Trophoblast cell (in vitro differentiated cells and primary cell): ENCODE results near the gene COPE.

ENCODE experiments used
- DNase-seq, 2 donors: peaks; one replicate each; pipeline ENCODE4 v3.0.0-alpha.2; 2016
- H2AFZ ChIP-seq: 2 replicates; pipeline ENCODE4 v1.6.1; 2013; ENCODE audit warnings: low read length, moderate library complexity, mild to moderate bottlenecking; ENCODE audit not compliant: insufficient read depth, poor library complexity
- H2AK5ac ChIP-seq: 2 replicates; pipeline ENCODE4 v1.6.1; 2013; ENCODE audit warnings: mild to moderate bottlenecking, low read length
- H2BK120ac ChIP-seq: 2 replicates; pipeline ENCODE4 v1.6.1; 2013; ENCODE audit warnings: low read length, mild to moderate bottlenecking, moderate library complexity; ENCODE audit not compliant: insufficient read depth, poor library complexity
- H2BK12ac ChIP-seq: 2 replicates; pipeline ENCODE4 v1.6.1; 2013; ENCODE audit warnings: mild to moderate bottlenecking, low read length, moderate library complexity
- H2BK5ac ChIP-seq: 2 replicates; pipeline ENCODE4 v1.6.1; 2013; ENCODE audit warnings: low read length, low read depth, moderate library complexity, mild to moderate bottlenecking; ENCODE audit not compliant: poor library complexity
- H3K14ac ChIP-seq: 2 replicates; pipeline ENCODE4 v1.6.1; 2013; ENCODE audit warnings: mild to moderate bottlenecking, low read length
- H3K18ac ChIP-seq: 2 replicates; pipeline ENCODE4 v1.6.1; 2013; ENCODE audit warnings: mild to moderate bottlenecking, low read length
- H3K23ac ChIP-seq: 2 replicates; pipeline ENCODE4 v1.6.1; 2013; ENCODE audit warnings: low read length
- H3K27ac ChIP-seq: 2 replicates; pipeline ENCODE4 v1.5.1; 2013; ENCODE audit warnings: low read depth, mild to moderate bottlenecking, inconsistent platforms, low read length, moderate library complexity
- H3K27me3 ChIP-seq: 2 replicates; pipeline ENCODE4 v1.6.1; 2013; ENCODE audit warnings: inconsistent platforms, mild to moderate bottlenecking, low read length, moderate library complexity; ENCODE audit not compliant: insufficient read depth
- H3K36me3 ChIP-seq, 2 experiments: 1 replicate in 1 of 2; 2 replicates in 1 of 2; pipeline ENCODE4 v1.6.1; 2013; ENCODE audit warnings: low read length in 2 of 2, mild to moderate bottlenecking in 2 of 2, moderate library complexity in 1 of 2; ENCODE audit not compliant: insufficient read depth in 2 of 2, control insufficient read depth in 1 of 2
- H3K4ac ChIP-seq: 2 replicates; pipeline ENCODE4 v1.6.1; 2013; ENCODE audit warnings: low read depth, mild to moderate bottlenecking, low read length, moderate library complexity
- H3K4me1 ChIP-seq, 2 experiments: 1 replicate in 1 of 2; 2 replicates in 1 of 2; pipeline ENCODE4 v1.6.1; 2013; ENCODE audit warnings: low read length in 2 of 2, mild to moderate bottlenecking in 2 of 2, moderate library complexity in 1 of 2; ENCODE audit not compliant: insufficient read depth in 2 of 2, control insufficient read depth in 1 of 2
- H3K4me2 ChIP-seq: 2 replicates; pipeline ENCODE4 v1.6.1; 2013; ENCODE audit warnings: inconsistent platforms, mild to moderate bottlenecking, low read length, moderate library complexity
- H3K4me3 ChIP-seq: 2 replicates; pipeline ENCODE4 v1.5.1; 2013; ENCODE audit warnings: mild to moderate bottlenecking, low read depth, low read length, inconsistent platforms
- H3K79me1 ChIP-seq: one replicate; pipeline ENCODE4 v1.6.1; 2013; ENCODE audit warnings: low read length
- H3K79me2 ChIP-seq: 2 replicates; pipeline ENCODE4 v1.6.1; 2013; ENCODE audit warnings: low read length, mild to moderate bottlenecking; ENCODE audit not compliant: control insufficient read depth, insufficient read depth, poor library complexity
- H3K9ac ChIP-seq: 2 replicates; pipeline ENCODE4 v1.6.1; 2013; ENCODE audit warnings: mild to moderate bottlenecking, low read length
- H3K9me3 ChIP-seq: 2 replicates; pipeline ENCODE4 v1.6.1; 2013; ENCODE audit warnings: low read depth, mild to moderate bottlenecking, control low read depth, inconsistent platforms, low read length; ENCODE audit not compliant: insufficient read depth
- H4K12ac ChIP-seq: 2 replicates; pipeline ENCODE4 v1.6.1; 2013; ENCODE audit warnings: low read depth, mild to moderate bottlenecking, low read length, moderate library complexity
- H4K8ac ChIP-seq: 2 replicates; pipeline ENCODE4 v1.6.1; 2013; ENCODE audit warnings: low read depth, mild to moderate bottlenecking, low read length, moderate library complexity
- H4K91ac ChIP-seq: one replicate; pipeline ENCODE4 v1.6.1; 2013; ENCODE audit warnings: low read depth, mild to moderate bottlenecking, low read length, moderate library complexity
- WGBS: extraction: QIAGEN DNeasy Blood & Tissue Kit; methylation state at CpG from one replicate; pipeline ENCODE4 v1.1.7; 2013; ENCODE audit warnings: missing lambda C conversion rate; ENCODE audit not compliant: insufficient read length, insufficient coverage; ENCODE audit errors: extremely low coverage; 5-methylcytosine and 5-hydroxymethylcytosine counted together

The COPE gene

GRCh38 chr19:18948075-18948975 is 29.1 kb upstream of the COPE start:
- H3K23ac ChIP-seq, result no peak overlapping the region
- H3K36me3 ChIP-seq, result no peaks in the 10 kb centered on the region
- no peak overlapping the region for H3K14ac ChIP-seq
- no peak overlapping the region for H4K12ac ChIP-seq
- no peaks in the 10 kb centered on the region for H3K79me2 ChIP-seq
- no peak overlapping the region for H3K9ac ChIP-seq
- no peaks in the 10 kb centered on the region for H3K9me3 ChIP-seq
- DNase-seq, result peak in 1 of 2 donors; percentile 5
- H3K27ac ChIP-seq, result no peak overlapping the region
- no peak overlapping the region for H3K4me2 ChIP-seq
- no peaks in the 10 kb centered on the region for H3K27me3 ChIP-seq
- H3K4ac ChIP-seq, result no peak overlapping the region
- no CpG with 5 or more reads among the region's 15 CpGs for WGBS
- H3K4me1 ChIP-seq, result peaks cover 3 to 4% of the 10 kb centered on the region in 2 experiments
- no peak overlapping the region for H4K91ac ChIP-seq
- no peak overlapping the region for H2BK5ac ChIP-seq
- no peak overlapping the region for H2AK5ac ChIP-seq
- no peak overlapping the region for H3K4me3 ChIP-seq
- H3K79me1 ChIP-seq, result no peaks in the 10 kb centered on the region
- H3K18ac ChIP-seq, result no peak overlapping the region
- H2BK12ac ChIP-seq, result no peak overlapping the region
- no peak overlapping the region for H2BK120ac ChIP-seq
- no peak overlapping the region for H2AFZ ChIP-seq
- no peak overlapping the region for H4K8ac ChIP-seq

GRCh38 chr19:18946918-18947317 is 27.7 kb upstream of the COPE start:
- Histone ChIP-seq H3K4me3 (no peak overlapping the region), H3K14ac (no peak overlapping the region), H3K36me3 (no peaks in the 10 kb centered on the region), H4K12ac (no peak overlapping the region), H3K79me1 (no peaks in the 10 kb centered on the region), H3K23ac (no peak overlapping the region), H2AK5ac (no peak overlapping the region), H4K91ac (no peak overlapping the region), H2AFZ (no peak overlapping the region), H3K4me1 (peaks cover 2% of the 10 kb centered on the region in 2 experiments), H4K8ac (no peak overlapping the region), H3K9me3 (no peaks in the 10 kb centered on the region), H3K9ac (no peak overlapping the region), H3K18ac (no peak overlapping the region), H2BK5ac (no peak overlapping the region), H3K27me3 (no peaks in the 10 kb centered on the region), H3K27ac (no peak overlapping the region), H2BK120ac (no peak overlapping the region), H2BK12ac (no peak overlapping the region), H3K79me2 (no peaks in the 10 kb centered on the region), H3K4me2 (no peak overlapping the region), H3K4ac (no peak overlapping the region)
- WGBS, result no CpG with 5 or more reads among the region's 14 CpGs
- DNase-seq, result no peak

GRCh38 chr19:18946335-18946734 is 27.1 kb upstream of the COPE start:
- Histone ChIP-seq H3K36me3 (no peaks in the 10 kb centered on the region), H3K4me2 (no peak overlapping the region), H2BK5ac (no peak overlapping the region), H3K79me1 (peaks cover 1% of the 10 kb centered on the region), H3K4ac (no peak overlapping the region), H2AK5ac (no peak overlapping the region), H2BK12ac (no peak overlapping the region), H3K79me2 (no peaks in the 10 kb centered on the region), H2BK120ac (no peak overlapping the region), H3K18ac (no peak overlapping the region), H3K4me3 (no peak overlapping the region), H2AFZ (no peak overlapping the region), H3K27ac (no peak overlapping the region), H3K9ac (no peak overlapping the region), H4K8ac (no peak overlapping the region), H4K12ac (no peak overlapping the region), H4K91ac (no peak overlapping the region), H3K4me1 (peaks cover 0 to 1% of the 10 kb centered on the region in 2 experiments), H3K27me3 (no peaks in the 10 kb centered on the region), H3K14ac (no peak overlapping the region), H3K23ac (no peak overlapping the region), H3K9me3 (no peaks in the 10 kb centered on the region)
- DNase-seq, result no peak

- no peak overlapping the region for H2AK5ac ChIP-seq
- H3K14ac ChIP-seq, result no peak overlapping the region
- H2BK120ac ChIP-seq, result no peak overlapping the region
- no peak overlapping the region for H3K4me3 ChIP-seq
- H3K4me1 ChIP-seq, result peaks cover 0 to 1% of the 10 kb centered on the region in 2 experiments
- no peak overlapping the region for H4K12ac ChIP-seq
- no peak overlapping the region for H3K18ac ChIP-seq
- no peak overlapping the region for H3K27ac ChIP-seq
- no peaks in the 10 kb centered on the region for H3K27me3 ChIP-seq
- no peak overlapping the region for H3K23ac ChIP-seq
- peaks cover 6% of the 10 kb centered on the region for H3K79me2 ChIP-seq
- H2BK5ac ChIP-seq, result no peak overlapping the region
- H2AFZ ChIP-seq, result no peak overlapping the region
- no peaks in the 10 kb centered on the region for H3K9me3 ChIP-seq
- H4K8ac ChIP-seq, result no peak overlapping the region
- H3K79me1 ChIP-seq, result peaks cover 8% of the 10 kb centered on the region
- H3K36me3 ChIP-seq, result no peaks in the 10 kb centered on the region
- H4K91ac ChIP-seq, result no peak overlapping the region
- H2BK12ac ChIP-seq, result no peak overlapping the region
- no peak overlapping the region for H3K4me2 ChIP-seq
- H3K4ac ChIP-seq, result no peak overlapping the region
- no peak overlapping the region for H3K9ac ChIP-seq
- DNase-seq, result no peak
- WGBS, result no CpG with 5 or more reads among the region's 9 CpGs
Measured at GRCh38 chr19:18945297-18945696, 26.1 kb upstream of the COPE start.
